K562 (cell line): ENCODE measurements around the gene ARL8A. TPM values are rescaled to one million over a fixed set of nuclear protein-coding genes. Genes with fewer than 3 reads are reported as not detected.
A peak's percentile ranks its signal among the peaks of the same experiment; 100 is the strongest.

Experiments used
- ARID3B ChIP-seq: fragments of 250-450 bp; sonication (Bioruptor Pico); IDR thresholded peaks from 2 replicates; pipeline ENCODE4 v1.4.0; 2020; ENCODE audit warnings: borderline replicate concordance
- BCOR ChIP-seq: fragments of 450-650 bp; IDR thresholded peaks from 2 replicates; pipeline ENCODE4 v1.6.1; 2016
- BRF2 ChIP-seq: IDR thresholded peaks from 3 replicates; pipeline ENCODE4 v1.6.1; 2011; ENCODE audit warnings: borderline replicate concordance, mild to moderate bottlenecking; ENCODE audit not compliant: insufficient read length, insufficient read depth
- CTCFL ChIP-seq: IDR thresholded peaks from 2 replicates; pipeline ENCODE4 v1.6.1; 2011; ENCODE audit warnings: borderline replicate concordance, low read depth, mild to moderate bottlenecking, moderate library complexity, low read length; ENCODE audit not compliant: insufficient read depth, poor library complexity, severe bottlenecking
- HMG20B ChIP-seq: fragments of 250-450 bp; sonication (Bioruptor Pico); IDR thresholded peaks from 2 replicates; pipeline ENCODE4 v1.5.0; 2021; ENCODE audit warnings: mild to moderate bottlenecking
- ID3 ChIP-seq, 2 experiments: fragments of 250-450 bp in 1 of 2; fragments of 450-650 bp in 1 of 2; sonication (Bioruptor Pico) in 1 of 2; IDR thresholded peaks; 2 replicates each; pipeline versions ENCODE4 v1.6.1 to v1.8.0; 2016 to 2021; ENCODE audit warnings: mild to moderate bottlenecking in 2 of 2, moderate library complexity in 2 of 2, missing compliant biosample characterization in 1 of 2, missing genetic modification characterization in 1 of 2
- ILK ChIP-seq: fragments of 450-650 bp; IDR thresholded peaks from 2 replicates; pipeline ENCODE4 v1.6.1; 2016; ENCODE audit warnings: missing genetic modification characterization, low read depth, mild to moderate bottlenecking, missing compliant biosample characterization, moderate library complexity, borderline replicate concordance
- RBM14 ChIP-seq: fragments of 200-400 bp; formaldehyde crosslinking; IDR thresholded peaks from 2 replicates; pipeline ENCODE4 v1.6.1; 2018; ENCODE audit warnings: low read depth, mild to moderate bottlenecking, low read length, moderate library complexity, borderline replicate concordance; ENCODE audit not compliant: insufficient read depth
- RNF219 ChIP-seq: fragments of 250-450 bp; sonication (Bioruptor Pico); IDR thresholded peaks from 2 replicates; pipeline ENCODE4 v1.5.0; 2022; ENCODE audit warnings: mild to moderate bottlenecking
- TAL1 ChIP-seq: fragments of 450-650 bp; IDR thresholded peaks from 2 replicates; pipeline ENCODE4 v1.6.1; 2016; ENCODE audit warnings: mild to moderate bottlenecking
- THAP7 ChIP-seq: fragments of 250-450 bp; sonication (Bioruptor Pico); IDR thresholded peaks from 2 replicates; pipeline ENCODE4 v1.5.0; 2021
- TRIM25 ChIP-seq: fragments of 450-650 bp; IDR thresholded peaks from 2 replicates; pipeline ENCODE4 v1.7.0; 2016; ENCODE audit warnings: borderline replicate concordance
- TRIM28 ChIP-seq: fragments of 450-650 bp; IDR thresholded peaks from 2 replicates; pipeline ENCODE4 v1.6.1; 2017
- ZC3H4 ChIP-seq: sonication (generic); formaldehyde crosslinking; IDR thresholded peaks from 2 replicates; pipeline ENCODE4 v1.9.0; 2021; ENCODE audit warnings: missing genetic modification reagents, borderline replicate concordance
- ZNF224 ChIP-seq: sonication (generic); formaldehyde crosslinking; IDR thresholded peaks from 2 replicates; pipeline ENCODE4 v1.8.0; 2022; ENCODE audit warnings: mild to moderate bottlenecking, missing genetic modification reagents
- ZNF57 ChIP-seq: fragments of 450-650 bp; formaldehyde crosslinking; IDR thresholded peaks from 2 replicates; pipeline ENCODE4 v1.4.0; 2020; ENCODE audit warnings: mild to moderate bottlenecking, moderate library complexity
- ZNF75A ChIP-seq: fragments of 450-650 bp; formaldehyde crosslinking; IDR thresholded peaks from 2 replicates; pipeline ENCODE4 v1.4.0; 2020; ENCODE audit warnings: mild to moderate bottlenecking
- polyA plus RNA-seq, 8 experiments: library from polyadenylated mRNA; depleted of rRNA in 4 of 8; stranded (reverse) in 5 of 8; unstranded in 3 of 8; fragments of >200 nt; fragmentation: Nextera tagmentation in 2 of 8; fragmentation: Illumina TruSeq in 1 of 8; extraction: Ambion mirVana in 2 of 8; extraction: Trizol in 1 of 8; gene quantifications; 2 replicates each; pipeline versions ENCODE4 v1.2.1 to v1.2.3, GENCODE V29; 2011 to 2014; ENCODE audit warnings: inconsistent platforms in 1 of 8, missing spikeins in 1 of 8
- total RNA-seq, 7 experiments: library from RNA; depleted of rRNA in 6 of 7; stranded (reverse); fragments of >200 nt in 6 of 7; fragmentation: Illumina TruSeq in 2 of 7; extraction: Trizol in 2 of 7; gene quantifications; 2 replicates each; pipeline versions ENCODE4 v1.2.1 to v1.2.3, GENCODE V29; 2011 to 2021; ENCODE audit warnings: low replicate concordance in 1 of 7

The ARL8A gene
- total and polyA plus RNA-seq, 9 of the 15 experiments (the other 6 are each of a cell fraction or from before 2014, with no cell fraction given) = 0.17 to 27.3 (median 15.6) TPM

GRCh38 chr1:202160377-202160940 is 15.9 kb upstream of the ARL8A start, which contains the start of gene PTPN7 (continued):
- no peak for TF ChIP-seq TRIM25
- no peak for TF ChIP-seq BCOR
- TF ChIP-seq ZC3H4 (CRISPR knock-in tag) = no peak
- TF ChIP-seq RNF219 = no peak
- TF ChIP-seq CTCFL = no peak
- TF ChIP-seq BRF2 = no peak
- no peak for TF ChIP-seq ZNF224
- peak; percentile 59; the same call in 1 of the 2 replicates for TF ChIP-seq HMG20B (CRISPR knock-in tag)
- 0 out of 2 replicates have a peak, but pooled peaks have one; percentile 11 for TF ChIP-seq ARID3B (CRISPR knock-in tag)
- TF ChIP-seq ID3 (CRISPR knock-in tag; IDR thresholded peaks at IDR 0.05) = no peak
- no peak for TF ChIP-seq ID3 (tag; IDR thresholded peaks at IDR 0.05)
- TF ChIP-seq ZNF75A = no peak
- no peak for TF ChIP-seq TAL1
- TF ChIP-seq TRIM28 = no peak
- no peak for TF ChIP-seq THAP7 (CRISPR knock-in tag)
- TF ChIP-seq ILK = no peak
- TF ChIP-seq RBM14 = no peak
- peak; percentile 68; the same call in 1 of the 2 replicates for TF ChIP-seq ZNF57 (CRISPR knock-in tag)
